AG04449 (cell line): Measurements from ENCODE around the gene AIP.
"Not testable (repeated sequence)": the region's sequence is repeated elsewhere in the genome, so short reads cannot be mapped to it uniquely, and the experiment has no call there.

ENCODE experiments used
- CTCF ChIA-PET: fragments of 350-600 bp; formaldehyde crosslinking; extraction: SDS; loops from one replicate; lab custom pipeline; 2021; ENCODE audit warnings: antibody characterized with exemption; lab: Yijun Ruan, JAX
- POLR2A ChIA-PET: fragments of 400-600, 350-600 bp; formaldehyde crosslinking; extraction: SDS; loops from one replicate; lab custom pipeline; 2020; ENCODE audit warnings: antibody characterized with exemption, inconsistent platforms; lab: Yijun Ruan, JAX
- DNase-seq: peaks from one replicate; pipeline ENCODE4 v3.0.0-alpha.2; 2010; ENCODE audit warnings: low read depth, low spot score
- H3K4me3 ChIP-seq: 2 replicates; pipeline ENCODE4 v1.5.1; 2011; ENCODE audit warnings: low read depth, mild to moderate bottlenecking, control low read depth, low read length
- TF ChIP-seq, protein P1 (sequence below): IDR thresholded peaks from one replicate; pipeline ENCODE4 v1.5.1; 2011; ENCODE audit warnings: mild to moderate bottlenecking, moderate library complexity, low read length, control low read depth, inconsistent platforms; ENCODE audit not compliant: insufficient read depth; ENCODE audit errors: missing control alignments

AIP gene

DNA sequence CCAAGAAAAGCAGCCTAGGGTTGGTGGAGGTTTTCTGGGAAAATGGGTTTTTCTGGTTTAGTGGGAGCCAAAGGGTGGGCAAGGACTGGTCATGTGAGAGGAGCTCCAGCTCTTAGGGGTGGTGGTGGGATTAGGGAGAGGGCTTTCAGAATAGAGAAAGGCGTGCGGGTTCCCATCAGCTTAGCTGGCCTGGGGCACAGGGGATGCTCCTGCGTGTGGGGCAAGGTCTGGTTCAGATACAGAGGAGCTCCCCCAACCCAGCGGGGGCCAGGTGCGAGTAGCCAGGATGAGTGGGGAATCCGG, 14.4 kb upstream of the AIP start:
- ChIA-PET POLR2A (interaction anchor here (1.0 to 3.1 kb wide), 4 partner anchors 9 to 122 kb away, joined by 3 to 12 read pairs (median 6); partner anchors contain the start of genes PPP1CA and PTPRCAP), CTCF (interaction anchor here (0.6 to 2.8 kb wide), 11 partner anchors 15 to 162 kb away, joined by 3 to 18 read pairs (median 4); partner anchors contain the start of genes AIP, NUDT8, PPP1CA and RPS6KB2)
- DNase-seq, result no peak
- peak overlapping the region; percentile 79 for H3K4me3 ChIP-seq
- TF ChIP-seq, protein P1, sequence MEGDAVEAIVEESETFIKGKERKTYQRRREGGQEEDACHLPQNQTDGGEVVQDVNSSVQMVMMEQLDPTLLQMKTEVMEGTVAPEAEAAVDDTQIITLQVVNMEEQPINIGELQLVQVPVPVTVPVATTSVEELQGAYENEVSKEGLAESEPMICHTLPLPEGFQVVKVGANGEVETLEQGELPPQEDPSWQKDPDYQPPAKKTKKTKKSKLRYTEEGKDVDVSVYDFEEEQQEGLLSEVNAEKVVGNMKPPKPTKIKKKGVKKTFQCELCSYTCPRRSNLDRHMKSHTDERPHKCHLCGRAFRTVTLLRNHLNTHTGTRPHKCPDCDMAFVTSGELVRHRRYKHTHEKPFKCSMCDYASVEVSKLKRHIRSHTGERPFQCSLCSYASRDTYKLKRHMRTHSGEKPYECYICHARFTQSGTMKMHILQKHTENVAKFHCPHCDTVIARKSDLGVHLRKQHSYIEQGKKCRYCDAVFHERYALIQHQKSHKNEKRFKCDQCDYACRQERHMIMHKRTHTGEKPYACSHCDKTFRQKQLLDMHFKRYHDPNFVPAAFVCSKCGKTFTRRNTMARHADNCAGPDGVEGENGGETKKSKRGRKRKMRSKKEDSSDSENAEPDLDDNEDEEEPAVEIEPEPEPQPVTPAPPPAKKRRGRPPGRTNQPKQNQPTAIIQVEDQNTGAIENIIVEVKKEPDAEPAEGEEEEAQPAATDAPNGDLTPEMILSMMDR, result no peak

DNA sequence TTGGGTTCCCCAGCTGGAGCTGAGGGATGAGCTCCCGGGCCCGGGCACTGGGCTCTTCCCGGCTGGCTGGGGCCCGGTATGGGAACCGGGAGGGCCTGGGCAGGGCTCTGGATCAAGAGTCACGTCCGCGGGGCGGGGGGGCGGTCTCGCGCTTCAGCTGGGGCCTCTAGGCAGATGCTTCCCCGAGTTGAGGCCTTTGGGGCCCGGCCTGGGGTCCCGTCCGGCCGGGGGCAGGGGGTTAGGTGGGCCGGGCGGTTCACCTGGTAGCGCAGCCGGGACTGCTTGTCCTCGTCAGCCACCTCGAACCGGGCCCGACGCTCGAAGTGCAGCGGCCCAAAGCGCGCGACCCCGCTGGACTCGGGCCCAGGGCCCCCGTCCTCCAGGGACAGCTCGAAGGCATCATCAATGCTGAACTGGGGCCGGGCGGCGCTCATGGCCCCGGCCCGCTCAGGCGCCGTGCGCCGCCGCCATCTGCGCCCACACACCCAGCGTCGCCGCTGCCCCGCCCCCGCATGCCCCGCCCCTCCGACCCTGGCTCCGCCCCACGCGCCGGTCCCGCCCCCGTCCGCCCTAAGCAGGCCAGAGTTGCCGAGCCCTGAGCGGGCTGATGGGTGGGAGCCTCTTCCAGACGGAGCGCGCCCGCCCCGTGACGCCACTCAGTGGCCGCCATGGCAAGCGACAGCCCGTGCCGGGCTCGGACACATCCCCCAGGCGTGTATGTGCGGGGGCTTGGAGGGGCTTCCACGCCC, 13.9 kb upstream of the AIP start, which contains the start of gene TMEM134:
TMEM134 (minus strand) TSS at position 493 of the 749 bp plus-strand sequence; CDS start at position 434, 59 bp downstream.
- TF ChIP-seq, protein P1, result peak; percentile 71
- ChIA-PET POLR2A (interaction anchor here (1.0 to 3.1 kb wide), 4 partner anchors 10 to 123 kb away, joined by 3 to 12 read pairs (median 6); partner anchors contain the start of genes PPP1CA and PTPRCAP), CTCF (interaction anchor here (0.6 to 2.8 kb wide), 10 partner anchors 14 to 161 kb away, joined by 3 to 18 read pairs (median 4); partner anchors contain the start of genes AIP, NUDT8, PPP1CA and RPS6KB2)
- DNase-seq, result peak; percentile 19
- H3K4me3 ChIP-seq, result peak within 1 kb of the TSS; percentile 79

DNA sequence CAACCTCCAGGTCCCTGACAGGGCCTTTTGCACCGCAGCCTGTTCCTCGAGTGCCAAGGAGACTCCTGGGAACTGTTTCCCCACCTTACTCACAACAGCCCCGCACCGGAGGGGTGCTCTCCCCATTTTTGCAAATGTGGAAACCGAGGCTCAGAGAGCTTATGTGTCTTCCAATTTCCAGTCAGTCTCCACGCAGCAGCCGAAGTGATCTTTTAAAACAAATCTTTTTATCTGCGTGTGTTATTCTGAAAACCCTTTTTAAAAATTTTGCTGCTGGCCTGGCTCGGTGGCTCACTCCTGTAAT, 13.4 kb upstream of the AIP start:
- CTCF ChIA-PET, result interaction anchor here (0.6 to 2.8 kb wide), 3 partner anchors 68 to 124 kb away, joined by 4 to 18 read pairs (median 14); partner anchors contain the start of gene PPP1CA
- H3K4me3 ChIP-seq, result peak overlapping the region; percentile 69
- TF ChIP-seq, protein P1, result no peak
- DNase-seq, result no peak
- POLR2A ChIA-PET, result interaction anchor here (3.1 kb wide), 1 partner anchor 68 kb away, joined by 12 read pairs; the partner anchor contains the start of gene PPP1CA

DNA sequence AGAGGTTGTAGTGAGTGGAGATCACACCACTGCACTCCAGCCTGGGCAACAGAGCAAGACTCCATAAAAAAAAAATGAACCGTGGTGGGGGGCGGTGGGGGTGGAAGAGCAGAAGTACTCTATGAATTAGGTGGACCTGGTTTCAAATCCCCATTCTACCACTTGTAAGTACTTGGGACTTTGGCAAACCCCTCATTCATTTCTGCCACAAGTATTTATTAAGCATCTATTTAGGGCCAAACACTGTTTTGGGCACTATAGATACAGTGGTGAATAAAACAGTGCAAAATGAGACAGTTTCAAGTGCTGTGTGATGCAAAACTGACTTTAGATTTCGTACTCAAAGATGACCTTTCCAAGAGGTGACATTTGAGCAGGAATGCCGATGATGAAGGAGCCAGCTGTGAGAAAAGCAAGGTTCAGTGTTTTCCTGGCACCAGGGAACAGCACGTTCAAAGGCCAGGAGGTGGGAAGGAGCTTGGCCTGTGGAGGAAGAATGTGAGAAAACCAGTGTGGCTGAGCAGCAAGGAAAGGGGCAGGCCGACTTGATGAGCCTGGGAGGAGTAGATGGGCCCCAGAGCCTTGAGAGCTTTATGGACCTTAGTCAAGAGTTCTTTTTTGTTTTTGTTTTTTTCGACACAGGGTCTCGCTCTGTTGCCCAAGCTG, 12.4 kb upstream of the AIP start:
- TF ChIP-seq, protein P1, result no peak
- DNase-seq, result no peak
- H3K4me3 ChIP-seq, result no peak overlapping the region
- CTCF ChIA-PET, result interaction anchor here (0.8 to 1.2 kb wide), 3 partner anchors 36 to 70 kb away, joined by 3 to 4 read pairs (median 3); no protein-coding TSS in a partner anchor
- POLR2A ChIA-PET, result interaction anchor here (3.1 kb wide), 1 partner anchor 69 kb away, joined by 12 read pairs; the partner anchor contains the start of gene PPP1CA

DNA sequence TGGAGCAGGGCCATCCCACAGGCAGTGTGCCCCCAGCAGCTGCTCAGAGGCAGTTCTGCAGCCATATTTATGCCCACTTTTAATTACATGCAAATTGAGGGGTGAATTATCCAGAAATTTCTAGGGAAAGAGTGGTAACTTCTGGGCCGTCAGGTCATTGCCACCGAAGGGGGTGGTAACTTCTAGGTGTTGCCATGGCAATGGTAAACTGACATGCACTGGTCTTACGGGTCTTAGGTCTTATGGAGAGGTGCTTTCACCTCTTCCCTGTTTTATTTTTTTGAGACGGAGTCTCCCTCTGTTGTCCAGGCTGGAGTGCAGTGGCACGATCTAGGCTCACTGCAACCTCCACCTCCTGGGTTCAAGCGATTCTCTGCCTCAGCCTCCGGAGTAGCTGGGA, 9.9 kb upstream of the AIP start:
- TF ChIP-seq, protein P1, result no peak
- ChIA-PET POLR2A (no interaction called here), CTCF (no interaction called here)
- no peak for DNase-seq
- no peak overlapping the region for H3K4me3 ChIP-seq

DNA sequence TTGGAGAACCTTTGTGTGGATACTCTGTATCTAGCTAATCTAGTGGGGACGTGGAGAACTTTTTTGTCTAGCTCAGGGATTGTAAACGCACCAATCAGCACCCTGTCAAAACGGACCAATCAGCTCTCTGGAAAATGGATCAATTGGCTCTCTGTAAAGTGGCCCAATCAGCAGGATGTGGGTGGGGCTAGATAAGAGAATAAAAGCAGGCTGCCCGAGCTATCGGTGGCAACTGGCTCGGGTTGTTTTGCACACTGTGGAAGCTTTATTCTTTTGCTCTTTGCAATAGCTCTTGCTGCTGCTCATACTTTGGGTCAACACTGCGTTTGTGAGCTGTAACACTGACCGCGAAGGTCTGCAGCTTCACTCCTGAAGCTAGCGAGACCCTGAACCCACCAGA, 6.1 kb upstream of the AIP start:
- POLR2A ChIA-PET, DNase-seq, H3K4me3 ChIP-seq: not testable (repeated sequence)
- CTCF ChIA-PET, result interaction anchor here (0.6 kb wide), 1 partner anchor 125 kb away, joined by 3 read pairs; no protein-coding TSS in a partner anchor

DNA sequence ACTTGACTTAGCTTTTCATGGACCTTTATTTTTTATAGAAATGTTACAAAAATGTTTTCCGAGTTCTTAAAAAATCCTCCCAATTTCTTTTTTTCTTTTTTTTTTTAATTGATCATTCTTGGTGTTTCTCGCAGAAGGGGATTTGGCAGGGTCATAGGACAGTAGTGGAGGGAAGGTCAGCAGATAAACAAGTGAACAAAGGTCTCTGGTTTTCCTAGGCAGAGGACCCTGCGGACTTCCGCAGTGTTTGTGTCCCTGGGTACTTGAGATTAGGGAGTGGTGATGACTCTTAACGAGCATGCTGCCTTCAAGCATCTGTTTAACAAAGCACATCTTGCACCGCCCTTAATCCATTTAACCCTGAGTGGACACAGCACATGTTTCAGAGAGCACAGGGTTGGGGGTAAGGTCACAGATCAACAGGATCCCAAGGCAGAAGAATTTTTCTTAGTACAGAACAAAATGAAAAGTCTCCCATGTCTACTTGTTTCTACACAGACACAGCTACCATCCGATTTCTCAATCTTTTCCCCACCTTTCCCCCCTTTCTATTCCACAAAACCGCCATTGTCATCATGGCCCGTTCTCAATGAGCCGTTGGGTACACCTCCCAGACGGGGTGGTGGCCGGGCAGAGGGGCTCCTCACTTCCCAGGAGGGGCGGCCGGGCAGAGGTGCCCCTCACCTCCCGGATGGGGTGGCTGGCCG, 5.3 kb upstream of the AIP start:
- CTCF ChIA-PET, result interaction anchor here (0.6 kb wide), 1 partner anchor 126 kb away, joined by 3 read pairs; no protein-coding TSS in a partner anchor
- POLR2A ChIA-PET, H3K4me3 ChIP-seq, DNase-seq: not testable (repeated sequence)
